HG03060 (cell line): Measurements from ENCODE around the gene PROSER2.
A peak's percentile ranks its signal among the peaks of the same experiment; 100 is the strongest.
"Not testable (repeated sequence)": the region's sequence is repeated elsewhere in the genome, so short reads cannot be mapped to it uniquely, and the experiment has no call there.

Experiments
- ATAC-seq: cut with Tn5 transposase; IDR thresholded peaks from one replicate; pipeline ENCODE4 v1.9.1; 2021; ENCODE audit warnings: low read depth, moderate number of reproducible peaks; ENCODE audit not compliant: unreplicated experiment

PROSER2 gene

DNA sequence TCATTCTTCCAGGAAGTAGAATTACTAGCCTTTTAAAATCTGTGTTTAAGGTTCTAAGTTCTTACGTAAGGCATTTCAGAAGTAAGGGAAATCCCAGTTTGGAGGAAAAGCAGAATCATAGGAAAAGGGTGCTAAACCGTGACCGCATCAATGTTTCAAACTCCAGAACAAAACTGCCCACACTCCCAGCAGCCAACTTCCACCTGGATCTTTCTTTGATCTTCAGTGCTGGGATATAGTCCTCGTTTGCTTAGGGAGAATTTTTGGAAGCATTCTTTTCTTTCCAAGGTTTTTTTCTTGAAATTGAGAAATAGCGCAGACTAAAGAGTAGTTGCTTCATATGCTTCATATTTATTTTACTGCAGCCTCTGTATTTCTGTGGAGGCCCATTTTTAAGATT lies 8.9 kb downstream of the PROSER2 start:
- ATAC-seq: no peak

GRCh38 chr10:11835061-11835460 lies 11.9 kb downstream of the PROSER2 start:
- ATAC-seq: no peak

- no peak for ATAC-seq
Observed at GRCh38 chr10:11835704-11836103, 12.5 kb downstream of the PROSER2 start.

- ATAC-seq: no peak
Observed at GRCh38 chr10:11837372-11838161, 14.4 kb downstream of the PROSER2 start.

- ATAC-seq: no peak
Observed at GRCh38 chr10:11838298-11838852, 15.2 kb downstream of the PROSER2 start.

DNA sequence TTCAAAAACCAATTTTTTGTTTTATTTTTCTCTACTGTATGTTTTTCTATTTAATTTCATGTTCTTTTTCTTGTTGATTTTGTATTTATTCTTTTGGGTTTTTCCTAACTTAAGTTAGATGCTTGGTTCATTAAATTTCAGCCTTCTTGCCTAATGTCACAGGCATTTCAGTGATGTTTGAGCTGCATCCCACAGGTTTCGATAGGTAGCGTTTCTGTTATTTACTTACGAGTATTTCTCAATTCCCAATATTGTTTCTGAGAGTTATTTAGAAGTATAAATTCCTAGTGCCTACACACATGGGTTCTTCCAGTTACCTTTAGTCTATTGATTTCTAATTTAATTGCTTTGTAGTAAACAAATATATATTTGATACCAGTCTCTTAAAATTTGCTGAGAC lies 18.2 kb downstream of the PROSER2 start:
- ATAC-seq: no peak

- ATAC-seq: no peak
Observed at GRCh38 chr10:11842411-11842810, 19.3 kb downstream of the PROSER2 start.

DNA sequence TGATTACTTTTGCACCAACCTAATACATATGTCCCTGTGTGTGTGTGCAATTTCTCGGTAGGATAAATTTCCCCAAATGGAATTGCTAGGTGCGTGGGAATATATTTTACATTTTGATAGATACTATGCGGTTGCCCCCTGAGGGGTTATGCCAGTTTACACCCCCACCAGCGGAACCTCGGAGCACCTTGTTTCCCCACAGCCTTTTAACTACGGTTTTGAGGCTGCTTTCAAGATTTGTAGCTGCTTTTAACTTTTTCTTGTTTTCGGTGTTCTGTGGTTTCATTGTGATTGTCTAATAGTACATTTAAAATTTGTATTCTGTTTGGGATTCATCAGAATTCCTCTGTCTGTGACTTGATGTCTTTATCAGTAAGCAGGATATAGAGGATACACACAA lies 22.0 kb downstream of the PROSER2 start:
- no peak for ATAC-seq

GRCh38 chr10:11846542-11846941 lies 23.4 kb downstream of the PROSER2 start:
- ATAC-seq: no peak

DNA sequence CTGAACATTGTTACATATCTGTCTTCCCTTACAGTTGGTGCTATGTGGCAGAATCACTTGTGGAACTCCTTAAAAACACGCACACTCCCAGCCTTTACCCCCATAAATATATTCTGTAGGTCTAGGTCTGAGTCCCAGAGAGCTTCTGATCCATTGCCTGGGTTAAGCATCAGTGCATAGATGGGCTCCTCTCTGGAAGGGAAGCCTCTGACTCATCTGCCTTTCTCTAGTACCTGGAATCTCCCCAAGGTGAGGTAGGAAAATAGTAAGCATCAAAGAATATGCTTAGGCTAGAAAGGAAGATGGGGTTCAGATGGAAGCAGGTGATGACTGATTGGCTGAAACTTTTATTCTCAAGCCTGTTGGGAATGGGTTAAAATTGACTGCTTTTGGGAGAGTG lies 26.1 kb downstream of the PROSER2 start:
- ATAC-seq: no peak

GRCh38 chr10:11849911-11850310 lies 26.8 kb downstream of the PROSER2 start:
- no peak for ATAC-seq

DNA sequence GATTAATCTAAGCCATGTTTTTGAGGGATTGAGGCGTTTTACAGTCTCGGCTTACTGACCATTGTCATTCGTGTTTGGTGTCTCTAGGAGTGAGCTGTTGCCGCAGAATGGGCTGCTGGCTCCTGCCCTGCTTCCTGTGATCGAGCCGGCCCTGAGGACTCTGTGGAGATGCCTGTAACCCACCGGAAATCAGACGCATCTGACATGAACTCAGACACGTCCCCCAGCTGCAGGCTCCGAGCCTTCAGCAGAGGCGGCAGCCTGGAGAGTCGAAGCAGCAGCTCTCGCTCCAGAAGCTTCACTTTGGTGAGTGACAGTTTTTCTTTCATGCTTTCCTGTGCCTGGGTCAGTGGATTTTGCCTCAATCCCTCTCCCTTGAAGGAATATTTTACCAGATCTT lies 28.8 kb downstream of the PROSER2 start:
- no peak for ATAC-seq

GRCh38 chr10:11852637-11853036 lies 29.5 kb downstream of the PROSER2 start:
- ATAC-seq: not testable (repeated sequence)

DNA sequence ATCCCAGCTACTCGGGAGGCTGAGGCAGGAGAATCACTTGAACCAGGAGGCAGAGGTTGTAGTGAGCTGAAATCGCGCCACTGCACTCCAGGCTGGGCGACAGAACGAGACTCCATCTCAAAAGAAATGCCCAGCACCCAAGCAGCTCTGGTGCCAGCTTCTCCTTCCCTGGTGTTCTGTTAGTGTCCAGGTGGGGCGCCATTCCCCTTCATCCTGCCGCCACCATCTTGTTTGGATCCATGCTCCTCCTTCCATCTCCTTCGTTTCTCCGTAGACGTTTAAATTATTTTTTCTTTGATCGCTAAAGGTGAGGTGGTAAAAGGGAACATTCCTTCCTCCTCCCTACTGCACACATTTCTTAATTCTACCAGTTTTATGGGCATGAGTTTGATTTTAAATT lies 30.3 kb downstream of the PROSER2 start:
- ATAC-seq: no peak

- ATAC-seq: no peak
Observed at GRCh38 chr10:11854301-11854700, 31.1 kb downstream of the PROSER2 start.

DNA sequence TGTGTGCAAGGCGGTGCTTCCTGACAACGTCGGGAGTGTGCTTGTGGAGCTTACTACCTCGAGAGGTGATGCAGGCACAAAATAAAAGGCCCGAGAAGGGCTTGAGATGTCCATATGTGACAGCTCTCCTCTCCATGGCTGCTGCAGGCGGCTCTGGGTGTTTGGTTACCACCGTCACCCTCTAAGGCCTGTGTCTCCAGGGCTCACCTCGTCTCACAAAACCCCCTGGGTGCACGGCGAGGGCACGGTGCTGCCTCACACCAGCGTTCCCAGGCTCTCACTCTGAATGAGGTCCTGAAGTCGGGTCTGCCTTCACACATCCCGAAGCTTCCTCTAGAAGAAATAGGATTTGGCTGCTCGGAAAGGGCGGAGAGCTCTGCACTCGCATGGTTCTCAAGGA lies 32.9 kb downstream of the PROSER2 start:
- ATAC-seq: no peak

GRCh38 chr10:11856678-11857077 lies 33.5 kb downstream of the PROSER2 start:
- no peak for ATAC-seq

- ATAC-seq: no peak
Observed at GRCh38 chr10:11858093-11858492, 34.9 kb downstream of the PROSER2 start.

DNA sequence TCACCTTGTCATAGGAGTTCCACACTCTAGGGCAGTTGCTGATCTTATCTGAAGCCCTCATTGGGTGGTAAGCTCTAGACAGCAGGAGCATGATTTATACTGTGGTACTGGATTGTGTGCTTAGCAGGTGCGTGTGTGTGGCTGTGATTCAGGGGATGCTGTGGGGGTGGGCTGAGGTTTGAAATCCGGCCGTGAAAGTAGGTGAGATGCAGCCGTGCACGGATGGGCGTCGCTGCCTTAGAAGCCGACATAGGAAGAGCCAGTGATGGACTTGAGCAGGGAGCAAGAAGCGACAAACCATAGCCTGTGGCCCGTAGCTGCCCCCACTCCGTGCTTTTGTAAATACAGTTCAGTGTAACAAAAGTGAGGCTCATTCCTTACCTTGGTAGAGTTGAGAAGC lies 38.2 kb downstream of the PROSER2 start:
- ATAC-seq: no peak

DNA sequence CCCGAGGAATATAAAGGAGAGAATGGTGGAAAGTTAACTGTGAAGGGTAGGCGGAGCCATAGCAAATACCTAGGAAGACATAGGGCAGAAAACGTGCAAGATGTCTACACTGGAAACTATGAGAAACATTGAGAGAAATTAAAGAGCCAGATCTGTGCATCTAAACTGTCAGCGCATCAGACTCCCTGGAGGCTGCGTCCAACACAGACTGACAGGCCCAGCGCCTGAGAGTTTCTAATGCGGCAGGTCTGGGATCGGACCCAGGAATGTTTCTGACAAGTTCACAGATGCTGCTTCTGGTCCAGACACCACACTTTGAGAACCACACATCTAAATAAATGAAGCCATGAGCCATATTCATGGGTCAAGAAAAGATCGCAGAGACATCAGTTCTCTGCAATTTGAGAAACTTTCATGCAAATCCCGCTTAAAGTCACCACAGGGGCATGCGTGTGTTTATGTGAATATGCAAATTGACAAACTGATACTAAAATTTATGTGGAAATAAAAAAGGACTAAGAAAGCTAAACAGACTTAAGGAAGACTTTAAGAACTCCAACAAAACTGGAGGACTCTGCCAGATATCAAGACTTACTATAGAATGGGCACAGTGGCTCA lies 38.8 kb downstream of the PROSER2 start:
- ATAC-seq: no peak

DNA sequence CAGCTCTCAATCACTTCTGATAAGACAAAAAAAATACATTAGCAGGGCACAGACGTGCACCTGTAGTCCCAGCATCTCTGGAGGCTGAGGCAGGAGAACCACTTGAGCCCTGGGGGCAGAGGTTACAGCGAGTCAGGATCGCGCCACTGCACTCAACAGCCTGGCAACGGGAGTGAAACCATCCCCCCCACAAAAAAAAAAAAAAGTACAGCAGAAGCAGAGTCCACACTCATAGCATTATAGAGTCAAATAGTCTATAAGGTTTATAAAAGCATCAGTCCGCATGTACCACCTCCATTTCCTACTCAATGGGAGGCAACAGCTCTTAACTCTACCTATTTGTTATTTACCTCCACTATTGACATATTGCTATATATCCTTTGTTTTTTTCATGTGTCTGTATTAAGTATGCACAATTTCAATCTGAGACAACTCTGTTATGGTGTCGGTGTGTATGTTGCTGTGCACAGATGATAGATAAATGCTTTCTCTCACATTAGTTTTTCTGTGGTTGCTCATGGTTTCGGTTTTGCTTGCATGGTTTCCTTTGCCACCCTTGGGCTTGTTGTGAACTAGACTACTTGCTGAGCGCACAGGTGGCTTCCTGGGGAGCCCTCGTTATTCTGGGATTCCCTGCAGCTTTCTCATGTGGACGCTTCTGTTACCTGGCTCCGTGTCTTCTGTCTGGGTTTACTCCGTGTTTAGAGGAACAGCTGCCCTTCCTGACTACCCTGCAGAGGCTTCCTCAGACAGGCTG lies 40.4 kb downstream of the PROSER2 start:
- peak; percentile 96 for ATAC-seq
